Suprapubic skin (tissue), 4 donors: Measurements from ENCODE around the gene HS3ST3B1. TPM values are rescaled to one million over a fixed set of nuclear protein-coding genes. Genes with fewer than 3 reads are reported as not detected.

Experiments
- DNase-seq, 2 donors: peaks; one replicate each; pipeline ENCODE4 v3.0.0-alpha.2; 2019; ENCODE audit warnings: low spot score in 2 of 2
- H3K27ac ChIP-seq: fragments of 200-600 bp; sonication (generic); one replicate; pipeline ENCODE4 v1.5.1; 2019
- H3K27me3 ChIP-seq: fragments of 200-600 bp; sonication (generic); one replicate; pipeline ENCODE4 v1.5.1; 2019
- H3K36me3 ChIP-seq: fragments of 200-600 bp; sonication (generic); one replicate; pipeline ENCODE4 v1.5.1; 2019
- H3K4me1 ChIP-seq: fragments of 200-600 bp; sonication (generic); one replicate; pipeline ENCODE4 v1.5.1; 2019
- H3K4me3 ChIP-seq: fragments of 200-600 bp; sonication (generic); one replicate; pipeline ENCODE4 v1.5.1; 2019; ENCODE audit warnings: mild to moderate bottlenecking
- H3K9me3 ChIP-seq: fragments of 200-600 bp; sonication (generic); one replicate; pipeline ENCODE4 v1.5.1; 2019
- EP300 ChIP-seq: sonication (generic); formaldehyde crosslinking; IDR thresholded peaks from one replicate; pipeline ENCODE4 v1.6.1; 2017; ENCODE audit warnings: antibody characterized with exemption
- POLR2A ChIP-seq, 2 donors: fragments of 450-650 bp; IDR thresholded peaks; one replicate each; pipeline ENCODE4 v1.6.1; 2017; ENCODE audit warnings: antibody characterized with exemption in 2 of 2, mild to moderate bottlenecking in 2 of 2, moderate library complexity in 2 of 2
- POLR2AphosphoS5 ChIP-seq, 3 donors: sonication (generic); formaldehyde crosslinking; IDR thresholded peaks; one replicate each; pipeline ENCODE4 v1.6.1; 2017; ENCODE audit warnings: antibody characterized with exemption in 3 of 3
- WGBS: methylation state at CpG from one replicate; pipeline ENCODE4 v1.1.5; 2018; 5-methylcytosine and 5-hydroxymethylcytosine counted together
- total RNA-seq, 4 donors: library from RNA; depleted of rRNA; stranded (reverse); fragments of >200 nt; gene quantifications; one replicate each; pipeline ENCODE4 v1.1.0, GENCODE V29; 2016
- TF ChIP-seq, protein P1 (sequence below), 2 donors: fragments of 200-600 bp in 1 of 2; fragments of 450-650 bp in 1 of 2; sonication (generic) in 1 of 2; IDR thresholded peaks; one replicate each; pipeline ENCODE4 v1.5.1; 2016 to 2019; ENCODE audit warnings: antibody characterized with exemption in 2 of 2, mild to moderate bottlenecking in 1 of 2, moderate library complexity in 1 of 2

The HS3ST3B1 gene
- total RNA-seq, 4 donors from 2014 or later, result 7.3 to 21.2 (median 14.7) TPM

DNA sequence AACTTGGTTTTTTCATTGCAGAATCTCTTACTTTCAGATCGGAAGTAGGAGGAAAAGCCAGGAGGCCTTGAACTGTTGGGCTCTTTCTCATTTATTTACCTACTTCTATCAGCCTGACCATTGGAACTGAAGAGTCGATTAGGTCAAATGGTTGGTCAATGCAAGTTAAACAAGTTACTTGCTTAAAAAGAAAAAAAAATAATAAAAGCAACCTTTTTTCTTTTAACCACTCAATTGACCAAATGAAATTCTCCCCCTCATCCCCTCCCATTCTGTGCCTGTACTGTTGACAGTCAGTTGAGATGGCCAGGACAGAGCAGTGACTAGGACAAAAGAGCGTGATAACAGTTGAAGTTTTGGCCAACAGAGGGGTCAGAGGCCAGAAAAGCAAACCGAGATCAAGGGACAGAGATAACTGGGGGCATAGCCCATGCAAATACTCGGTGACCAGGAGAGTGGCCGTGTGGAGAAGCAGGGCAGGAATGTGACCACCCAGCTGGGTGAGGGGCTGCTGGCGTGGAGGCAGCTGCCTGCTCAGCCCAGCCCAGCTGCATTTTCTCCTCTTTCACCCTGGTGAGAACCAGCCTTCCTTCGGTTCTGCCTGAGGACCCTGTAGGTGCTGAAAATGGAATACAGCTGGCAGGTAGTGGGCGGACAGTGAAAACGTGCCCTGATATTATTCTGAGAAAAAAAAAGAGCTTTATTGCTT is 72.2 kb downstream of the HS3ST3B1 start:
- no peak for DNase-seq
- TF ChIP-seq POLR2AphosphoS5 (IDR thresholded peaks at IDR 0.05), result no peak
- TF ChIP-seq EP300, result no peak
- no peak for TF ChIP-seq POLR2A (IDR thresholded peaks at IDR 0.05)
- TF ChIP-seq, protein P1, sequence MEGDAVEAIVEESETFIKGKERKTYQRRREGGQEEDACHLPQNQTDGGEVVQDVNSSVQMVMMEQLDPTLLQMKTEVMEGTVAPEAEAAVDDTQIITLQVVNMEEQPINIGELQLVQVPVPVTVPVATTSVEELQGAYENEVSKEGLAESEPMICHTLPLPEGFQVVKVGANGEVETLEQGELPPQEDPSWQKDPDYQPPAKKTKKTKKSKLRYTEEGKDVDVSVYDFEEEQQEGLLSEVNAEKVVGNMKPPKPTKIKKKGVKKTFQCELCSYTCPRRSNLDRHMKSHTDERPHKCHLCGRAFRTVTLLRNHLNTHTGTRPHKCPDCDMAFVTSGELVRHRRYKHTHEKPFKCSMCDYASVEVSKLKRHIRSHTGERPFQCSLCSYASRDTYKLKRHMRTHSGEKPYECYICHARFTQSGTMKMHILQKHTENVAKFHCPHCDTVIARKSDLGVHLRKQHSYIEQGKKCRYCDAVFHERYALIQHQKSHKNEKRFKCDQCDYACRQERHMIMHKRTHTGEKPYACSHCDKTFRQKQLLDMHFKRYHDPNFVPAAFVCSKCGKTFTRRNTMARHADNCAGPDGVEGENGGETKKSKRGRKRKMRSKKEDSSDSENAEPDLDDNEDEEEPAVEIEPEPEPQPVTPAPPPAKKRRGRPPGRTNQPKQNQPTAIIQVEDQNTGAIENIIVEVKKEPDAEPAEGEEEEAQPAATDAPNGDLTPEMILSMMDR (IDR thresholded peaks at IDR 0.05), result no peak
- 80% methylated on average over 10 of the region's 10 CpGs for WGBS
- H3K4me1 ChIP-seq, result no peaks in the 10 kb centered on the region
- H3K9me3 ChIP-seq, result no peaks in the 10 kb centered on the region
- no peak overlapping the region for H3K4me3 ChIP-seq
- H3K36me3 ChIP-seq, result no peaks in the 10 kb centered on the region
- no peak overlapping the region for H3K27ac ChIP-seq
- no peaks in the 10 kb centered on the region for H3K27me3 ChIP-seq

DNA sequence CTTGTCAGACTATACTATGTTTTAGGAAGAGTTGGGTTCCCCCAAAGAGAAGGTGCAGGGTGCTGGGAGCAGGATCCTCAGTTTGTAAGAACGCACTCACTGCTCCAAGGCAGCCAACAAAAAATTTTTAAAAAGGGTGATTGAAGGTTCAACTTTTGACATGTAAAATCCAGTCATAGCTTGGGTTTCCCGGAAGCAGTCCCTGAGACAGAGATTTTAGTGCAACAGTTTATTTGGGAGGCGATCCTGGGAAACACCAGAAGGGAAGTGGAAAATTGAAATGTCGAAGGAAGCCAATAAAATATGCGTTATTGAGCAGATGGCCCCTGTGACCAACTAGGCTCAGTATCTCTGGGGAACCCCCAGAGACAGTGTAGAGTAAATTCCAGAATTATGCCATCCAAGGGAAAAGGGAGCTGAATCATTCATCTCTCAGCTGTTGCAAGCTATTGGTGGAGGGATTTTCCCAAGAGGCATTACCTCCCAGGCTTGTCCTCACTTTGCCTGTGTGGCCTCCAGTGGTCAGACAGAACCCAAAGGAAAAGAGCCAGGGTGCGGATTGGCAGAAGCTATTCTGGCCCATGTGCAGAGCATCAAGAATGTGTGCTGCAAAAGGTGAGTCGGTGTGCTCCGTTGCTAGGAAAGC is 72.9 kb downstream of the HS3ST3B1 start:
- DNase-seq, result no peak
- Histone ChIP-seq H3K36me3 (no peaks in the 10 kb centered on the region), H3K27me3 (no peaks in the 10 kb centered on the region), H3K9me3 (no peaks in the 10 kb centered on the region), H3K4me3 (no peak overlapping the region), H3K4me1 (no peaks in the 10 kb centered on the region), H3K27ac (no peak overlapping the region)
- TF ChIP-seq POLR2A (IDR thresholded peaks at IDR 0.05), result no peak
- TF ChIP-seq POLR2AphosphoS5 (IDR thresholded peaks at IDR 0.05), result no peak
- TF ChIP-seq, protein P1 (IDR thresholded peaks at IDR 0.05), result no peak
- WGBS, result 53% methylated on average over 8 of the region's 8 CpGs

DNA sequence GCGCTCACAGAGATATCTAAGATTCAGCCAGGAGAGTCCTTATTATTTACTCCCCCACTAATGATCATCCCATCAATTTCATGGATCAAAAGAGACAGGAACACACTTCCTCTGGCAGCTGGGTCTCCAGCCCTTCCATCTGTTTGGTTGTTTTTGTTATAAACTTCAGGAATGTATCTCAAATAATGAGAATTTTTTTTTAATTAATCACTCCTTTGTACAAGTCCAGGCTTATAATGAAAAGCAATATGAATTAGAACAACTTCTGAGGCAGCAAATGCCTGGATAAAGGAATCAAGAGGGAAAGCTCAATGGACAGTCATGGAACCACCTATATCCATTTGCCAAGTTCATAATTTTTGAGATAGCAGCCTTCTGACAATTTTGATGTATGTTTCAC is 73.4 kb downstream of the HS3ST3B1 start:
- Histone ChIP-seq H3K4me3 (no peak overlapping the region), H3K36me3 (no peaks in the 10 kb centered on the region), H3K9me3 (no peaks in the 10 kb centered on the region), H3K27ac (no peak overlapping the region), H3K27me3 (no peaks in the 10 kb centered on the region), H3K4me1 (no peaks in the 10 kb centered on the region)
- 86% methylated on average over 1 of the region's 1 CpG for WGBS
- DNase-seq, result no peak
- TF ChIP-seq POLR2A (IDR thresholded peaks at IDR 0.05), result no peak
- TF ChIP-seq POLR2AphosphoS5 (IDR thresholded peaks at IDR 0.05), result no peak
- TF ChIP-seq, protein P1 (IDR thresholded peaks at IDR 0.05), result no peak
- no peak for TF ChIP-seq EP300

DNA sequence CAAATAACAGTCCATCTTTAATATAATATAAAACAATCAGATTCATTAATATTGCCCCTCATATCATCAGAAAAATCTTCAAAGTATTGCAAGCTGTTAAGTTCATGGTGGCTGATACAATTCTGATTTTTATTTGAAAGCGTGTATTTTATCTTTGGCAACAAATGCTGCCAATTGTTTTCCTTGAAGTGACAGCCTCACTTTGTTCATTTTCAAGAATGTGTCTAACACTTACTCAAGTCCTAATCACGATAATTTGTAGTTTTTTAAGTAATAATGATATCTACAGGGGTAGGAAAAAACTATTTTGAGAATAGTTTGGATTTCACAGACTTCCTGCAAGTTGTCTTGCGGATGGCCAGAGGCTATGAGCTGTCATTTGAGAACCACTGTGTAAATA is 75.8 kb downstream of the HS3ST3B1 start:
- no peaks in the 10 kb centered on the region for H3K4me1 ChIP-seq
- TF ChIP-seq EP300, result no peak
- no peak for TF ChIP-seq POLR2AphosphoS5 (IDR thresholded peaks at IDR 0.05)
- TF ChIP-seq POLR2A (IDR thresholded peaks at IDR 0.05), result no peak
- TF ChIP-seq, protein P1 (IDR thresholded peaks at IDR 0.05), result no peak
- H3K27me3 ChIP-seq, result no peaks in the 10 kb centered on the region
- 68% methylated on average over 3 of the region's 3 CpGs for WGBS
- no peak overlapping the region for H3K4me3 ChIP-seq
- H3K27ac ChIP-seq, result no peak overlapping the region
- H3K9me3 ChIP-seq, result no peaks in the 10 kb centered on the region
- no peaks in the 10 kb centered on the region for H3K36me3 ChIP-seq
- DNase-seq, result no peak

DNA sequence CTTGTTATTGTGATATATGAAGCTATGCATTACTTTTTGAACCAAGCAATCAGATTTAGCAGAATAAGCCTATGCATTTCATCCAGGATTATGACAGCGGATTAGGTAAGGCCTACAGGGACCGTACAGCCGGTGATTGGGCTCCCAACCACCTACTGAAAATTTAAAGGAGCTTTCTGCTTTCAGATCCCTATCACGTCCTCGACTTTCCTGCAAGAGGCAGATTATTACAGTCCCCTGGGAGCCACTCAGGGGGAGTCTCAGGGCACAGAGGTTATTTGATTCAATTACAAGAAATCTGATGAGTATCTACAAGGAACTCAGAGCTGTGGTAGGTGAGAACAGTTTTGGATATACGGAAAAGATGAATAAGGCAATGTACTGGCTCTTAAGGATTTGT is 80.7 kb downstream of the HS3ST3B1 start:
- DNase-seq, result no peak
- WGBS, result 88% methylated on average over 6 of the region's 6 CpGs
- H3K27ac ChIP-seq, result no peak overlapping the region
- no peaks in the 10 kb centered on the region for H3K27me3 ChIP-seq
- H3K9me3 ChIP-seq, result no peaks in the 10 kb centered on the region
- TF ChIP-seq POLR2A (IDR thresholded peaks at IDR 0.05) (no peak), EP300 (no peak), POLR2AphosphoS5 (IDR thresholded peaks at IDR 0.05) (no peak)
- TF ChIP-seq, protein P1 (IDR thresholded peaks at IDR 0.05), result no peak
- H3K4me3 ChIP-seq, result no peak overlapping the region
- H3K4me1 ChIP-seq, result no peaks in the 10 kb centered on the region
- H3K36me3 ChIP-seq, result no peaks in the 10 kb centered on the region
